ENCODE results near the gene GABPB2. TPM values are rescaled to one million over a fixed set of nuclear protein-coding genes. Genes with fewer than 3 reads are reported as not detected.
A peak's percentile ranks its signal among the peaks of the same experiment; 100 is the strongest.

GABPB2 gene
- total and polyA plus RNA-seq, 2 of the 13 experiments (the other 11 are each of a cell fraction or from before 2014, with no cell fraction given), result 0.09 TPM; not detected in 1

DNA sequence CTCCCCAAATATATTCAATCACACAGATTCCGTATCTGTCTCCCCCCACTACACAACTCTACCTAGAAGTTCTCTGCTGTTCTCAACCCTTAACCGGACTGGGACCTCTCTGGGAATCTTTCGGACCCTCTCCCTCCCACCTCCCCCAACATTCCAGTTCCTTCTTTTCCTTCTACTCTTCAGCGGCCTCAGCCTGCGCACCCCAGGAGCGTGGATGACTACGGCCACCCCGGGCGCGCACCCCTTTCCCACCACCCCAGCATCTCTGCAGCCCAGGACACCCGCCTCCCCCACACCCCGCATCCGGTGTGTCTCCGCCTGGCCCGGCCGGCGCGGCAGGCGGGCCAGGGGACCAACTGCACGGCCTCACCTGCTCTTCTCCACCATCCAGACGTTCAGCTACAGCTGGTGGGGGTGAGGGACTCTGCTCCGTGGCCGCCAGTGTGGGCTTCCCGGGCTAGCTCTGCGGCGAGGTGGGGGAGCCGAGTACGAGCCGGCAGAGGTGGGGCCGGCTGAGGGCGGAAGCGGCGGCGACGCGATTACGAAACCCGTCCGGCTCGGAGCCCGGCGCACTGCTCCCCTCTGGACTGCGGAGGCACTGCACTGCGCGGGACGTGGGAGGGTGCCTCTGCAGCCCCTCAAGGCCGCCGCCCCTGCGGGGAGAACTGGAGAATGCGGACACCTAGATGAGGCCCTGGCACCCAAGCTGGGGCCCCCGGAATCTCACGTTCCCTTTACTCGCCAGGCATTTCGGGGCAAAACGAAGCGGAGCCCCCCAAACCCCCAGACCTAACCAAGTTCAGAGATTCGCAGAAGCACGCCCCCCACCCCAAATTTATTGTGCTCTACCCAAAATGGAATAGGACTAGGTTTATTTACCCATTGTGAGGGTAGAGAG is 11.2 kb upstream of the GABPB2 start, which contains the start of gene CDC42SE1 (continued):
- TF ChIP-seq ZNF788 (CRISPR knock-in tag; IDR thresholded peaks at IDR 0.05; ENCODE audit: borderline replicate concordance), result peak; percentile 84
- TF ChIP-seq ZNF546 (CRISPR knock-in tag; conservative IDR thresholded peaks at IDR 0.05), result no peak
- TF ChIP-seq CEBPG (CRISPR knock-in tag; IDR thresholded peaks at IDR 0.05), result peak; percentile 98
- TF ChIP-seq HMGA1 (CRISPR knock-in tag; conservative IDR thresholded peaks at IDR 0.05), result no peak
- no peak for TF ChIP-seq ZNF180 (CRISPR knock-in tag; IDR thresholded peaks at IDR 0.05; ENCODE audit: borderline replicate concordance, low read depth)
- TF ChIP-seq RFXAP (CRISPR knock-in tag; IDR thresholded peaks at IDR 0.05; ENCODE audit: borderline replicate concordance), result no peak; the same call in 1 of the 2 replicates
- TF ChIP-seq SMAD1 (CRISPR knock-in tag; IDR thresholded peaks at IDR 0.05; ENCODE audit: borderline replicate concordance, low read depth), result peak; percentile 74; the same call in 1 of the 2 replicates
- TF ChIP-seq MEIS1 (CRISPR knock-in tag; IDR thresholded peaks at IDR 0.05; ENCODE audit: borderline replicate concordance), result no peak; the same call in 1 of the 2 replicates
- no peak for TF ChIP-seq ZNF780A (CRISPR knock-in tag; IDR thresholded peaks at IDR 0.05)
- no peak for TF ChIP-seq HIC2 (CRISPR knock-in tag; IDR thresholded peaks at IDR 0.05; ENCODE audit: low read depth)
- TF ChIP-seq ZNF337 (CRISPR knock-in tag; IDR thresholded peaks at IDR 0.05; ENCODE audit: borderline replicate concordance, low read depth), result no peak
- TF ChIP-seq ZNF510 (CRISPR knock-in tag; IDR thresholded peaks at IDR 0.05; ENCODE audit: low read depth), result peak; percentile 54; the same call in 1 of the 2 replicates
- no peak for TF ChIP-seq SATB2 (CRISPR knock-in tag; IDR thresholded peaks at IDR 0.05)
- TF ChIP-seq ZFP36 (IDR thresholded peaks at IDR 0.05; ENCODE audit: borderline replicate concordance, low read depth, low read length, partially characterized antibody), result no peak
- TF ChIP-seq, protein P1, sequence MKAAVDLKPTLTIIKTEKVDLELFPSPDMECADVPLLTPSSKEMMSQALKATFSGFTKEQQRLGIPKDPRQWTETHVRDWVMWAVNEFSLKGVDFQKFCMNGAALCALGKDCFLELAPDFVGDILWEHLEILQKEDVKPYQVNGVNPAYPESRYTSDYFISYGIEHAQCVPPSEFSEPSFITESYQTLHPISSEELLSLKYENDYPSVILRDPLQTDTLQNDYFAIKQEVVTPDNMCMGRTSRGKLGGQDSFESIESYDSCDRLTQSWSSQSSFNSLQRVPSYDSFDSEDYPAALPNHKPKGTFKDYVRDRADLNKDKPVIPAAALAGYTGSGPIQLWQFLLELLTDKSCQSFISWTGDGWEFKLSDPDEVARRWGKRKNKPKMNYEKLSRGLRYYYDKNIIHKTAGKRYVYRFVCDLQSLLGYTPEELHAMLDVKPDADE (CRISPR knock-in tag; IDR thresholded peaks at IDR 0.05), result no peak
- peak; percentile 70; the same call in 1 of the 2 replicates for TF ChIP-seq ZNF563 (CRISPR knock-in tag; IDR thresholded peaks at IDR 0.05)
- peak; percentile 51; the same call in 1 of the 2 replicates for TF ChIP-seq ZHX1 (CRISPR knock-in tag; IDR thresholded peaks at IDR 0.05; ENCODE audit: low read depth)
- no peak for TF ChIP-seq PRDM4 (CRISPR knock-in tag; IDR thresholded peaks at IDR 0.05; ENCODE audit: borderline replicate concordance)
- peak; percentile 71; the same call in 1 of the 2 replicates for TF ChIP-seq CCDC6 (CRISPR knock-in tag; IDR thresholded peaks at IDR 0.05)
- TF ChIP-seq MAFG (CRISPR knock-in tag; IDR thresholded peaks at IDR 0.05), result no peak
